HG03139 (cell line): Measurements from ENCODE around the gene AUTS2.
A peak's percentile ranks its signal among the peaks of the same experiment; 100 is the strongest.

Experiments used
- ATAC-seq: cut with Tn5 transposase; IDR thresholded peaks from one replicate; pipeline ENCODE4 v1.9.1; 2021; ENCODE audit not compliant: unreplicated experiment

AUTS2 gene

GRCh38 chr7:69599955-69600709 is 1.9 kb downstream of the AUTS2 start:
- no peak for ATAC-seq

- ATAC-seq: no peak
Measured at GRCh38 chr7:69600710-69601519, 2.6 kb downstream of the AUTS2 start.

DNA sequence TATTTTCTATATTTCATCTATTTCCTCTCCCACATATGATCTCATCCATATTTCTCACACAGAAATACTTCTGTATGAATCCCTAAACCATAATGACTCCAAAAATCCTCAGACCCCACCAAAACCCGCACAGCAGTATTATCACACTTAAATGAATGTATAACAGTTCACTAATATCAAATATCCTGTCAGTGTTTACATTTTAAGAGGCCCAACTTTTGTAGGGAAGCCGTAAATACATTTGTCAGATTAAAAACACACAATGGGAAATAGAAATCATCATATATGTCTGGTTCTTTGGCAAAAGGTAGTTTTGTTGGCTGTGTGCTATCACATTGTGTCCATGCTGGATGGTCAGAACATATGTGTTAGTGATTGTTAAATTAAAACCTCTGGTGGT is 4.2 kb downstream of the AUTS2 start:
- no peak for ATAC-seq

GRCh38 chr7:69603351-69603750 is 5.1 kb downstream of the AUTS2 start:
- no peak for ATAC-seq

GRCh38 chr7:69603937-69604494 is 5.7 kb downstream of the AUTS2 start:
- ATAC-seq: peak; percentile 59

- ATAC-seq: no peak
Measured at GRCh38 chr7:69605070-69605469, 6.8 kb downstream of the AUTS2 start.

- no peak for ATAC-seq
Measured at GRCh38 chr7:69605546-69605945, 7.3 kb downstream of the AUTS2 start.

DNA sequence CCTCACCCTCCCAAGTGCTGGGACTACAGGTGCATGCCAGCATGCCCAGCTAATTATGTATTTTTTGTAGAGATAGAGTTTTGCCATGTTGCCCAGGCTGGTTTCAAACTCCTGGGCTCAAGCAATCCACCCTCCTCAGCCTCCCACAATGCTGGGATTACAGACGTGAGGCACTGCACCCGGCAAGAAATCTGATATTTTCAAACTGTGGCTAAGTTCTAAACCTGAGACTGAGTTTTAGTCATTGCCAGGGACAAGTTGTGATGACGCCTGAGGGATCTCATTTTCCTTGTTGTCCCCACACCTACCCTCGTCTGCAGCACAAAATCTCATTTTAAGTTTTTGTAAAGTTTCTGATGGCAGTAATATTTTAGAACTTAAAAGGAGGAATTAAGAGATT is 9.8 kb downstream of the AUTS2 start:
- ATAC-seq: no peak

DNA sequence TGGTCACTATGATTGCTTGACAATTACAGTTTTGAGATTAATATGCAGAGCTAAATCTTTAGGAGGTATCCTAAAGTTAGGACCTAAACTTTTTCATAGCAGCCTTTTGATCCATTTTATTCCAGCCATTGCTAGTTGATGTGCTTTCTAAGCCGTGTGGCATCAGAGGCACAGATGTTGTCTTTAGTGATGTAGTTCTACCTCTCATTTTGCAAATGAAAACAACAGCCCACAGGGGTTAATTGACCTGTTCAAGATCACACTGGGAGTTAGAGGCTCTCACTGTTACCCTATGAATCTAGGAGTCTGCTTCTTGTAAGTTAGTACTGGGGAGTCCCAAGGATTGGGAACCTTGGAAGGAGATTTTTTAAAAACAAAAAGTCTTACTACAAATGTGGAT is 10.6 kb downstream of the AUTS2 start:
- ATAC-seq: no peak

- no peak for ATAC-seq
Measured at GRCh38 chr7:69609541-69610373, 11.5 kb downstream of the AUTS2 start.

DNA sequence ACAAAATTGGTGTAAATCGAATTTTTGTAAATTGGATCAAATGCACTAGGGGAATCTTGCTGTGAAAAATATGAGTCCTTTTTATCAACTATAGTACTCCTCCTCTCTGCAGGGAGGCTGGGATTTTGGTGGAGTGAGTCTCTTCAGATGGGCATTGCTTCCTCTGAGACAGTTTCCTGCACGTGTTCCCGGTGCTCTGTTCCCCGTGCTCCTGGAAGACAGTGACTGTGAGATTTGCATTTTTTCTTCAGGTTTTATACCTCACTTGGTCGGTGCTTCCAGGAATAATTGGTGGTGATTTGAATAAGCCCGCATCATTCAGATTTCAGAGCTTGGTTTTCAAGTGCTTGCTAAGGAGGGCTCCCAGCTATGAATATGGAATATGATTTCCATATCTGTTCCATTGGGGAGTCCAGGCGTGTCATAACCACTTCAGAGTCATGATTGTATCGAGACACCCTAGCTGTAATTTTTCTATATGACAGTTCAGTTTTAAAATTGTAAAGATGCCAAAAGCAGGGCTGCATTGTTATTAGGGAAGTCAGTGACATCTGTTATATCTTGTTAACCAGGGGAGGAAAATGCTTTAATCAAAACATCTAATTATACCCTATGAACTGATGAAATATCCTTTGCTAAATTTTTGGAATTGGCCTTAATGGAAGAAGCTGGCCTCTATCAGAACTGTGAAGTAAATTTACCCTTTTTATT is 12.3 kb downstream of the AUTS2 start:
- no peak for ATAC-seq

GRCh38 chr7:69612981-69613380 is 14.7 kb downstream of the AUTS2 start:
- ATAC-seq: no peak

GRCh38 chr7:69613846-69614245 is 15.6 kb downstream of the AUTS2 start:
- no peak for ATAC-seq

DNA sequence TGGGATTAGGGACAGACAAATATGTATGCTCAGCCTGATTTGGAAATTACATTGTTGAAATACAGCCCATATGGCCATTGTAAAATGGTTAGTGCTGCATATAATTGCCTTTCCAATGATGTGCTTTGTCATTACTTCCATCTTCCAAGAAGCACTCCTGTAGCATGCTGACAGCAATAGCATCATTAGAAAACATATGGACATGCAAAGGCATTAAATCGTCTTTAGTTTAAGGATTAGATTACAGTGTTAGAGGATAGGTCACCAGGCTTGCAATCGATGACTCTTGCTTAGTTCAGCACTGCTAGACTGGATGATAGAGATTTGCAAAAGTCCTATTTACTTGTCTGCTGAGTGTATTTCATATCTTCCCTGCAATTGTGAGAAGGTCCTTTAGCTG is 17.4 kb downstream of the AUTS2 start:
- ATAC-seq: no peak

- ATAC-seq: no peak
Measured at GRCh38 chr7:69617364-69617763, 19.1 kb downstream of the AUTS2 start.

DNA sequence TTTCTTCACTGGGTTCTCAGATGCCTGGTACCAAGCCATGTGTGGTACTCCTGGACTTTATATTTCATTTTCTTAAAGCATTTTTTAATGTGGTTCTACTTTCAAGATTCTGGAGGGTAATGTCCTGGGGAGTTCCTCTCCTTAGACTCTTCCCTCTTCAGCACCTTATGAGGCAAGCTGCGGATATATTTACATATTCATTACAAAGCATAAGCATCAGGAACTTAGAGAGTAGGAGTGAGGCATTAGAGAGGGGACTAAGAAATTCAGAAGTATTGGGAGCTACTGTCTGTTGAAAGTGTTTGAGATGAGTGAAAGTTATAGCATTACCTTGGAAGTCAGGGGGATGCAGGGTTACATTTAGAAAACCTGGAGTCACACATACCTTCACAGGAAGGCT is 20.8 kb downstream of the AUTS2 start:
- ATAC-seq: no peak

GRCh38 chr7:69619635-69620034 is 21.4 kb downstream of the AUTS2 start:
- ATAC-seq: no peak

DNA sequence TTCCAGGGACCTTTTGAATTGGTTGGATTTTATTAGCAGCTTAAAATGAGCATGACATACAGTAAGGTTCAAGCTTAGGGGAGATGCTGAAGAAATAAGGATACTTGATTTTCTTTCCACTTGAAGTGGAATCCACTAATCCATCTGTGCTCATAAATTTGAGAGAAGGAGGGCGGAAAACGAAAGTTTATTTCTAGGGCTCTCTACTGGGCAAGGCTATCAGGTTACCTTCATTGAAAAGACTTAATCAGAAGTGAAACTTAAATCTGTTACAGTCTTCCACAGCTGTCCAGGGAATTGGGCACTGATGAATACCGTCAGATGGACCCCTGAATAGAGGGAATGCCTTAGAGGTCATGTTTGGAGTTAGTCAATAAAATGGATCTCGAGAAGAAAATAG is 21.8 kb downstream of the AUTS2 start:
- ATAC-seq: no peak

- no peak for ATAC-seq
Measured at GRCh38 chr7:69620650-69621049, 22.4 kb downstream of the AUTS2 start.

DNA sequence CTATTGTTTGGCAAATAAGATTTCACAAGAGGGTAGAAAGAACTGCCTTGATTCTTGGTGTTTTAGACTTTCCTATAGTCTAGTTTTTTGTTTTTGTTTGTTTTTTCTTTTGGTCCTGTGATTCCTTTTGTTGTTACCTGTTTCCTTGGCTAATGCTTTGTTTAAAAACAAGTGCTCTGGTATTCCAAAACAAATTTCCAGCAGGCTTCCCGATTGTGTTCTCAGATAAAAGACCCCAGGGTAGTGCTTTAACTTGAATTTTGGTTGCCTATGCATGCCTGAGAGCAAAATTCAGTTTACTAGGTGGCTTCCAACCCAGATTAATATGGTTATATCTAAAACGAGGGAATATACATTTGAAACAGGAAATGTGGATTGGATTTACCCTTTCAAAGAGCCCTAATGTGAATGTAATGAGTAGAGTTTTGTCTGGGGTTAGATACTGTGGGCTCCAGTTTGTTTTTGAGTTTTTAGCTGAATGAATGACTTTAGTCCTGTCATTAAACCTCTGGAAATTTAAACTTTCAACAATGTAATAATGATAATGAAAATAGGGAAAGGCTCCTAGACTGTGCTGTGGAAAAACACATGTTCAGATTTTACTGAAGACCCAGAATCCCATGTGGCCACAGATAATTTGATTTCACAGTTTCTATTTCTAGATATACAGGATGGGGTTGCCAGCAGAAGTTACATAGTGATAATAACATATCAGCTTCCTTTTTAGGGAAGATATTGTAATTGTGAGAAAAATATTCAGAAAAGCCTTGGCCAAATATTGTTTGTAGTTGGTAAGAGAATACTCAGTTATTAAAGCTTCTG is 23.9 kb downstream of the AUTS2 start:
- no peak for ATAC-seq
